Measurements from ENCODE around the gene RPS6KA2. TPM values are rescaled to one million over a fixed set of nuclear protein-coding genes. Genes with fewer than 3 reads are reported as not detected.

The RPS6KA2 gene
- total RNA-seq, 4 donors from 2014 or later: 52.1 to 84.8 (median 58.7) TPM

- TF ChIP-seq CTCF (IDR thresholded peaks at IDR 0.05): no peak
- ATAC-seq (ENCODE audit: low FRiP score): no peak
- DNase-seq (ENCODE audit: low spot score): no peak
Observed at GRCh38 chr6:166608774-166609173, 18.3 kb downstream of the RPS6KA2 start.

DNA sequence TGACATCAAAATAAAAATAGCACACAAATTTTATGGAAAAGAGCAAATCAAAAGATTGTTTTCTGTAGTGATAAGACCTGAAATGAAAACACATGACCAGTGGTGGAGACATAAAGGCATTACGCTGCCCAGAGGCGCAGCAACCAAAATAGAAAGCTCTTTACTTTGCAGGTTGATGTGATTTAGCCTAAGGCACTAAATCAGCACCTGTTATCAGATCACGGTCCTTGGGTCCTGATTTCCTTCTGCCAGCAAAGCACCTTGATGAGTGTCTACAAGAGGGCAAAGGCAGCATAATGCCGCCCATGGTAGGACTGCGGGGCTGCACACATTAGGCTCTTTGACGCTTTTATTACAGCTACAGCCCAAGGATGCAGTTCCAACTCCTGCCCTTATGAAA is 21.3 kb downstream of the RPS6KA2 start:
- TF ChIP-seq CTCF (IDR thresholded peaks at IDR 0.05): no peak
- no peak for DNase-seq (ENCODE audit: low spot score)
- ATAC-seq (ENCODE audit: low FRiP score): no peak

GRCh38 chr6:166604911-166605310 is 22.1 kb downstream of the RPS6KA2 start:
- DNase-seq (ENCODE audit: low spot score) (no peak), ATAC-seq (ENCODE audit: low FRiP score) (no peak)
- TF ChIP-seq CTCF (IDR thresholded peaks at IDR 0.05): no peak

GRCh38 chr6:166604328-166604727 is 22.7 kb downstream of the RPS6KA2 start:
- TF ChIP-seq CTCF (IDR thresholded peaks at IDR 0.05): no peak
- DNase-seq (ENCODE audit: low spot score) (no peak), ATAC-seq (ENCODE audit: low FRiP score) (no peak)

DNA sequence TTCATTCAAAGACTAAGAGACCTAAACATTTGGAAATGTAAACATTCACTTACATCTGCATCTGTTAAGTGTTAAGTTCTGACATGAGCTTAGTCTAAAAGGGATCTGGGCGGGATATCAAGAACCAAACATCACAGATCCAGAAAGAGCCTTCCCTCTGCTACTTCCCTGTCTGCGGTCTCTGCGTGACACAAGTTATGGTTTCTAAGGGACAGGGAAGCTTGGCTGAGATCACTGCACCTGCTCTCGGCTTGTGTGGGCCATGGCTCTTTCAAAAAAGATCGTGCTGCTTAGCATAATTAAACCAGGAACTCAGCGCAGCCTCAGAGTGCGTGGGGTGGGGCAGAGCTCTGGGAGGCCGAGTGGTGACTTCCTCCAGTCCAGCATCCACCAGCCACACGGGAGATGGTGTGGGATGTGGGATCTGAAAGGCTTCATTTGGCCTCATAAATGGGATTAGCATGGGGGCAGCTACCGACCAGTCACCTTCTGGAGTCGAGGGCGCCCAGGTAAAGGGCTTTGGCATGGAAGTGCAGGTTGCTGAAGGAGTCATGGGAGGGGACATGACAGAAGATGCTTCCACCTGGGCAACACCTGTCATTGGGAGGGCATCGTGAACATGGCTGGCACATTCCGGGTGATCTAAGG is 23.9 kb downstream of the RPS6KA2 start:
- ATAC-seq (ENCODE audit: low FRiP score) (no peak), DNase-seq (ENCODE audit: low spot score) (no peak)
- no peak for TF ChIP-seq CTCF (IDR thresholded peaks at IDR 0.05)

DNA sequence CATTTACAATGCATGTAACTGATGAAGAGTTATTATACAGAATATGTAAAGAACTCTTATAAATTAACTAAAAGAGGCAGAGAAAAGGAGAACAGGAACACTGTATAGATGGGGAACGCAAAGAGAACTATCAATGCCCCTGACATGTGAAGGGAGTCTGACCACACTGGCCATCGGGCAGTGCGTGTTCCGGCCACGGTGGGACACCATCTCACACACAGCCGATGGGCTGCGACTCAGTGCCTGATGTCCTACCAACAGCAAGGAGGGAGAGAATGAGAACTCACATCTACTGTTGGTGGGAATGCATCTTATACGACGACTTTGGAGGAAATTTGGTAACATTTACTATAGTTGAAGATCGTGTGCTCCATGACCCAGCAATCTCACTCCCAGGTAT is 25.1 kb downstream of the RPS6KA2 start:
- ATAC-seq (ENCODE audit: low FRiP score) (no peak), DNase-seq (ENCODE audit: low spot score) (no peak)
- no peak for TF ChIP-seq CTCF (IDR thresholded peaks at IDR 0.05)

DNA sequence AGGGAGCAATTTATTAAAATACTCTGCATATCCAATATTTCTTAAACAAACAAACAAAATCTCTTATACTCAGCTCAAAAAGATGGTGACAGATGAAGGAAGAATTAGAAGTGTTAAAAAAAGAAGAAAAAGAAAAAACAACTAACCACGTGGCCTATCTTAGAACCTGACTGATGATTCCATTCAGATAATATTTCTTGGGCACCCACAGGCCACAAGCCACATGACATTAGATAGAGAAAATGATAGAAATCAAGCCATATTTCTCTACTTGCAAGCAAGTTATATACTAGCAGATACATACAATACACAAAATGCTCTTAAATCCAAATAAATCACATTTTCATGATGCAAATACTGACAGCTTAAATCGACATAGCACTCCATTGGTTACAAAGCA is 26.1 kb downstream of the RPS6KA2 start:
- TF ChIP-seq CTCF (IDR thresholded peaks at IDR 0.05): no peak
- ATAC-seq (ENCODE audit: low FRiP score): no peak
- no peak for DNase-seq (ENCODE audit: low spot score)

Measured in omental fat pad (tissue), 4 donors.